GM19351 (cell line): ENCODE measurements around the gene KPNA6.
"Not testable (repeated sequence)": the region's sequence is repeated elsewhere in the genome, so short reads cannot be mapped to it uniquely, and the experiment has no call there.

Source experiments
- ATAC-seq: cut with Tn5 transposase; IDR thresholded peaks from one replicate; pipeline ENCODE4 v1.9.1; 2021; ENCODE audit warnings: mild to moderate bottlenecking, moderate library complexity; ENCODE audit not compliant: unreplicated experiment

Gene KPNA6

DNA sequence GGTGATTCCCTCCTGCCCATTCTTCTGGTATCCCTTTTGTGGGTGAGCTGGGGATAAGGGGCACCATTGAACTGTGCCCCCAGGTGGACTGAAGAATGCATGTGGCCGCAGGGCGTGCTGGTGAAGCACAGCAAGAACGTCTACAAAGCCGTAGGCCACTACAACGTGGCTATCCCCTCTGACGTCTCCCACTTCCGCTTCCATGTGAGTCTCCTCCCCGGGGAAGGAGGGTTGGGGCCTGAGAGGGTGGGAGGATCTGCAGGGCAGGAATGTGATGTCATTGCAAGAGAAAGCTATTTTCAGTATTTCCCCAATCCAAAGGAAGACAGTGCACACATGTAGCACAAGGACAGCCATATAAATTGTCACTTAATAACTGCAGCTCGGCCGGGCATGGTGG is 7.5 kb upstream of the KPNA6 start:
- no peak for ATAC-seq

DNA sequence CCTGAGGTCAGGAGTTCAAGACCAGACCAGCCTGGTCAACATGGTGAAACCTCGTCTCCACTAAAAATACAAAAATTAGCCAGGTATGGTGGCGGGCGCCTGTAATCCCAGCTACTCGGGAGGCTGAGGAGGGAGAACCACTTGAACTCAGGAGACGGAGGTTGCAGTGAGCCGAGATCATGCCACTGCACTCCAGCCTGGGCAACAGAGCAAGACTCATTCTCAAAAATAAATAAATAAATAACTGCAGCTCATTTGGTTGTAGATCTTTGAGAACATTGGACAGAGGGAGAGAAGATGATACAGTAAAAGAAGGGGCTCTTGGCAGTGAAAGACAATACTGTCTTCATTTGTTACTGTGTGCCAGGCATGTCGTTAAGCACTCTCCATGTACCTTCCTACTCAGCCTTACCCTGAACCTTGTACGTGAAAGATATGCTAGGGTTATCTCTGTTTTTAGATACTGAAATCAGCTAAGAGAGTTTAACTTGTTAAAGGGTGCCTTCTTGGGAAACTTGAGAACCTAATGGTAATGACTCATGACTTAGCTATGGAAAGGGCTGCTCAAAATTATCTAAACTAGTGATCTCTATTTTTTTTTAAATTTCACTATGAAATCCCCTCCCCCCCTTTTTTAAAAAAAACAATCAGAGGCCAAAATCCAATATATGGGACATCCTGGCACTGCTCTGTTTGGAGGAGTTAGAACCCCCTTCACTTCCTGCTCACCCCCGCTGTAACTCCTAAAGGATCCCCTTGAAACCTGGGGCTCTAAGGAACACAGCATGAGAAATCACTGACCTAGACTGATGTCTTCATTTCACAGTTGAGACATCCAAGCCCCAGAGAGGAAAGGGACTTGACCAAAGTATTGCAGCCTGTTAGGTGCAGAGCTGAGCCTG is 6.8 kb upstream of the KPNA6 start:
- ATAC-seq: no peak

- ATAC-seq: no peak
These were observed 3.7 kb upstream of the KPNA6 start for GRCh38 chr1:32104127-32104526.

- no peak for ATAC-seq
These were observed 2.5 kb upstream of the KPNA6 start for GRCh38 chr1:32105338-32105737.

DNA sequence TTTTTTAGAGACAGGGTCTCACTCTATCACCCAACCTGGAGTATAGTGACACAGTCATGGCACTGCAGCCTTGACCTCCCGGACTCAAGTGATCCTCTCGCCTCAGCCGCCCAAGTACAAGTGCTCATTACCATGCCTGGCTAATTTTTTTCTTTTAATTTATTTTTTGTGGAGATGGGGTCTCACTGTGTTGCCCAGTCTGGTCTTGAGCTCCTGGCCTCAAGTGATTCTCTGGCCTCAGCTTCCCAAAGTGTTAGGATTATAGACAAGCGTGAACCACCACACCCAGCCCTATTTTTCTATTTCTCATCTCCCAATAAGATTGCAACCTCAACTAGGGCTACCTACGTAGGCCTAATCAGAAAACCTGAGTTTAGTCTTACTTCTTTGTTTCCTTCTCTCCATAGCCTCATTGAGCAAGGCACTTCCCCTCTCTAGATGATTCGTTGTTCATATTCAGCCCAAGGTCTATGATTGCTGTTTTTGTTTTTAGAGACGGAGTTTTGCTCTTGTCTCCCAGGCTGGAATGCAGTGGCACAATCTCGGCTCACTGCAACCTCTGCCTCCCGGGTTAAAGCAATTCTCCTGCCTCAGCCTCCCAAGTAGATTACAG is 1.1 kb upstream of the KPNA6 start:
- ATAC-seq: no peak

DNA sequence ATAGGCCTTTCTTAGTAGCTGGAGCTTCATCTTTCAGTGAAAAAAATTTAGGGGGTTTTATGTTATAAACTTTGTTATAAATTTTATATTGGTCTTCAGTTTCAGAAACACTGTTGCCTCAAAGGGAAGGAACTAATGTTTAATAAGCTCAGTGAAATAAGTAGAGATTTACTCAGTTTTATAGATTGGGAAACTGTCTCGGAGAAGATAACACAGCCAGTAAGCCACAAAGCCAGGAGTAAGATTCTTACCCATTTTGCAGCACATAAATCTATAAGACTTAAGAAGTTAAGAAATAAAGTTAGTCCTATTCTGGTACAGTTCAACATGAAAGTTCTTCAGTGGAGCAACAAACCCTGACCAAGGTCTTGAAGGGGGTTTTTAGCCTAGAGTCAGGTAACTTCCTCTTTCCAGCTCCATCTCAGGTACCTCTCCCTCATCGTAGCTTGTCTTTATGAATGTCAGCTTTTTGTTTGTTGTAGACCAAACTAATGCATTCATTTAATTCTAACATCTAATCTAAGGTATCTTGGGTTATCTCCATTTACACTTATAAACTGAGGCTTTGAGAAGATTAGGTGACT is 3.3 kb downstream of the KPNA6 start:
- no peak for ATAC-seq

GRCh38 chr1:32111789-32112188 is 3.9 kb downstream of the KPNA6 start:
- no peak for ATAC-seq

DNA sequence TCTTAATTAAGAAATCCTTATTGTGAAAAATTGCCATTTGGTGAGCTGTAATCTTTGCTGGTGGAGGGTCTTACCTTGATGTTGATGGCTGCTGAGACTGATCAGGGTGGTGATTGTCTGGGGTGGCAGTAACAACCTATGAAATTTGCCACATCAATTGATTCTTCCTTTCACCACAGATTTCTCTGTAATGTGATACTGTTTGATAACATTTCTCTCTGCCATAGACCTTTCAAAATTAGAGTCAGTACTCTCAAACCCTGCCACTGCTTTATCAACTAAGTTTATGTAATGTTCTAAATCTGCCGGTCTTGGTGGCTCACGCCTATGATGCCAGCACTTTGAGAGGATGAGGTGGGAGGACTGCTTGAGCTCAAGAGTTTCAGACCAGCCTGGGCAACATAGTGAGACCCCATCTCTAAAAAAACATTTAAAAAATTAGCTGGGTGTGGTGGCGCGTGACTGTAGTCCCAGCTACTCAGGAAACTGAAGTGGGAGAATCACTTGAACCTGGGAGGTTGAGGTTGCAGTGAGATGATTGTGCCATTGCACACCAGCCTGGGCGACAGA is 5.0 kb downstream of the KPNA6 start:
- ATAC-seq: no peak

GRCh38 chr1:32113436-32113835 is 5.6 kb downstream of the KPNA6 start:
- ATAC-seq: not testable (repeated sequence)

GRCh38 chr1:32114420-32114819 is 6.6 kb downstream of the KPNA6 start:
- no peak for ATAC-seq

DNA sequence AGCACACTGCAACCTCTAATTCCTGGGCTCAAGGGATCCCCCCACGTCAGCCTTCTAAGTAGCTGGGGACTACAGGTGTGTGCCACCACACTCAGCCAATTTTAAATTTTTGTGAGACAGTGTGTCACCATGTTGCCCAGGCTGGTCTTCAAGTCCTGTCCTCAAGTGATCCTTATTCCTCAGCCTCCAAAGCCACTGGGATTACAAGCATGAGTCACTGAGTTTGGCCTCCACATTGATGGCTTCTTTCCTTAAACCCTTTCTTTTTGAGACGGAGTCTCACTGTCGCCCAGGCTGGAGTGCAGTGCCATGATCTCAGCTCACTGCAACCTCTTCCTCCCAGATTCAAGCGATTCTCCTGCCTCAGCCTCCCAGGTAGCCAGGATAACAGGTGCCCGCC is 7.6 kb downstream of the KPNA6 start:
- ATAC-seq: no peak

GRCh38 chr1:32116531-32116930 is 8.7 kb downstream of the KPNA6 start:
- no peak for ATAC-seq

DNA sequence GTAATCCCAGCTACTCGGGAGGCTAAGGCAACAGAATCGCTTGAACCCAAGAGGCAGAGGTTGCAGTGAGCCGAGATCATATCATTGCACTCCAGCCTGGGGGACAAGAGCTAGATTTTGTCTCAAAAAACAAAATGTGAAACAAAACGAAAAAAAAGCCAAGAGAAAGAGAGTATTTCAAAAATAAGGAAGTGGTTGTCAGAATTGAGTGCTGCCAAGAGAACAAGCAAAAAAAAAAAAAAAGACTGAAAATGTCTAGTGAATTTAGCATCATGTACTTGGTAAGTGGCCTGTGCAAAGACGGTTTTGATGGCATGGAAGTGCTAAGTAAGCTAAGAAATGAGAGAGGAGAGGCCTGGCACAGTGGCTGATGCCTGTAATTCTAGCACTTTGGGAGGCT is 14.3 kb downstream of the KPNA6 start:
- no peak for ATAC-seq

GRCh38 chr1:32123361-32123760 is 15.5 kb downstream of the KPNA6 start:
- not testable (repeated sequence) for ATAC-seq

DNA sequence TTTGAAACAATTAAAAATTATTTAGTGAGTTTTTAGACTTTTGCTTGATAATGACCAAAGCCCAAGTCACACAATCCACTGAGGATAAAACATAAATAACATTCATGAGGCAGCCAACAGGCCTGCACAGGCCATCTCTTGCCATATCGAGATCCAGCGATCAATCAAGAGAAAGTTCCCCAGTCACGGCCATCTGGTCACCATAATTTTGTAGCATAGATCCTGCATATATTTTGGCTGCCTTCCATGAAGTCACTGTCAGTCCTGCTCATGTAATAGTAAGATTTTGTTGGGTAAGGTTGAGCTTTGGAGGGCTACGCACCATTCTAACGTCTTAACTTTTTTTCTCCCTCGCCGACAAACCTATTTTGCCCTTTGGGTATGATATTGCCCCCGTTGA is 17.5 kb downstream of the KPNA6 start:
- ATAC-seq: no peak

DNA sequence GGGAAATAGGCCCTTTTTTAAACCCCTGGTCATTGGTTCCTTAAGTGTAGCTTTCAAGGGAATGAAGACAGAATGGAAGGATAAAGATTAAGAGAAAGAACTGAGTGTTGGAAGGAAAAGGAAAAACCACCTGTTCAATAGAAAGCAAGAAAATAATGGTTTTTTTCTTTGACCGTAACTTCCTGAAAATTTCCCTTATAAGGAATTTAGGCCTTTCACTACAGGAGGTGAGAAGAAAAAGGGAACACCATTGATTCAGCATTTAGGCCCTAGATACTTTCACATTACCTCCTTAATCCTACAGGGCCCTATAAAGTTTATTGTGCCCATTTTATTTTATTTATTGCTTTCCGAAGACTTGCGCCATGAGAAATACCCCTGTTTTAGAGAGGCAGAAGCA is 18.9 kb downstream of the KPNA6 start:
- ATAC-seq: no peak

DNA sequence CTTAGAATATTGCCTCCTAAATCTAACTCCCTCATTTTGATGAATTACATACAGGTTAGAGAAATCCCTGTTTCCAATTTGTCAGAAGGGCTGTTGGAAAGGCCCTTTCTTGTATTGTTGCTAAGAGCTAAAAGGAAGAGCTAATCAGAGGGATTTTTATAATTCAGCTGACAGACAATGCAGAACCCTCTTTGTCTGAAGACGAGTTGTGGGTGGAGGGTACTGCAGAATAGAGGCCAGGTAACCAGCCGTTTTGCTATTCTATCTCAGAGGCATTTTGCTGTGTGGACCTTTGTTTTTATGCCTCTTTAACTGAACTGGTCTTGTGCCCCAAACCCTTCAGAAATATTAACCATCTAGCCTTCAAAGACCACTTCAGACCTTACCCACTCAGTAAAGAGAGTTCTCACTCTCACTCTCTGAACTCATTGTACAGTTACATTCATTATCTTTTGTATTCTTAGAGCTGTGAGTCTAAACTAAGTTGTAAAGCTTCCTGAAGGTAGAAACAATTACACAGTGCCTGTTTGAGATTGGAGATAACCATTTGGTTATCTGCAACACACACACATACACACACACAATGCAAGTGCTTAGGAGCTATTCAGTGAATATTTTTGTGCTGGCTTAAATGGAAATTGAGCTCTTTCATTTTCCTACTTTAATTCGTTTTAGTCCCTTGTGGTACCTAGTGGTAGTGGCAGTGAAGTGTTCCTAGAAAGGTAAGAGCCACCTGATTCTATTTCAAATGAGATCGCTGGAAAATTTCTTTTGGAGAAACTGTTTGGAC is 19.7 kb downstream of the KPNA6 start:
- no peak for ATAC-seq

DNA sequence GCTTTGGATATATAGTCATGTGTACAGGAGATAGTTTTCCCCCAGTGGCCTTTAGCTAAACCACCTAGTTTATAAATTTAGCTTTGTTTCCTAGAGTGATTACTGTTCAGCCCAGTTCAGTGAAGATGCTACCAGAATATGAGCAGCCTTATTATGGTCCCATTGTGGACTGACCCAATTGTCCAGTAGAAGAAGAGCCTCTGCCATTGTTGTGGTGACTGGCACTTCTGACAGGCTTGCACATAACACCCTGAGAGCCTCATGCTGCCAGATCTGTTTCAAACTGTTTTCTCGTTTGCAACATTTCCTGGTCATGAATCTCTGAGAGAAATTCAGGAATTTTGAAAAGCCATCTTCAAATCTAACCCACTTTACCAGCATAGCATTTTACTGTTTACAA is 20.6 kb downstream of the KPNA6 start:
- ATAC-seq: no peak

DNA sequence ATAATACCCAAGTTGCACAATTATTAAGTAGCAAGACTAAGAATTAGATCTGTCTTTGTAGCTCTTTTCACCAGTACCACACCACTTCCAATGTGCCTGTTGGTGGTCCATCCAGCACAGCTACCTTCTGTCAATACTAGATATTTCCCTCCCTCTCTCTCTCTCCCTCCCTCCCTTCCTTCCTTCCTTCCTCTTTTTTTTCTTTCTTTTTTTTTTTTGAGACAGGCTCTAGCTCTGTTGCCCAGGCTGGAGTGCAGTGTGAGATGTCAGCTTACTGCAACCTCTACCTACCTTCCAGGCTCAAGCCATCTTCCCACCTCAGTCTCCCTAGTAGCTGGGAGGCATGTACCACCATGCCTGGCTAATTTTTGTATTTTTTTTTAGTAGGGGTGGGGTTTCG is 21.1 kb downstream of the KPNA6 start:
- no peak for ATAC-seq

- not testable (repeated sequence) for ATAC-seq
These were observed 26.1 kb downstream of the KPNA6 start for GRCh38 chr1:32133950-32134280.

- ATAC-seq: no peak
These were observed 29.3 kb downstream of the KPNA6 start for GRCh38 chr1:32137111-32137510.
